Subcutaneous adipose tissue (tissue), 4 donors: Measurements from ENCODE around the gene ISG20. TPM values are rescaled to one million over a fixed set of nuclear protein-coding genes. Genes with fewer than 3 reads are reported as not detected.

Experiments
- CTCF ChIP-seq: fragments of 450-650 bp; IDR thresholded peaks from one replicate; pipeline ENCODE4 v1.5.1; 2016; ENCODE audit warnings: low read depth, mild to moderate bottlenecking, control low read depth, antibody characterized with exemption, moderate library complexity
- total RNA-seq, 4 donors: library from RNA; depleted of rRNA; stranded (reverse); fragments of >200 nt; gene quantifications; one replicate each; pipeline ENCODE4 v1.1.0, GENCODE V29; 2016

The ISG20 gene
- total RNA-seq, 4 donors from 2014 or later = 7.5 to 12.4 (median 9.1) TPM

- no peak for TF ChIP-seq CTCF
Measured at GRCh38 chr15:88688394-88688933, 49.6 kb downstream of the ISG20 start.

GRCh38 chr15:88690331-88690730 is 51.5 kb downstream of the ISG20 start:
- no peak for TF ChIP-seq CTCF

GRCh38 chr15:88693191-88693590 is 54.4 kb downstream of the ISG20 start:
- no peak for TF ChIP-seq CTCF

GRCh38 chr15:88695101-88695500 is 56.3 kb downstream of the ISG20 start:
- TF ChIP-seq CTCF = no peak

GRCh38 chr15:88695691-88696251 is 57.0 kb downstream of the ISG20 start:
- TF ChIP-seq CTCF = no peak

- no peak for TF ChIP-seq CTCF
Measured at GRCh38 chr15:88696254-88696653, 57.4 kb downstream of the ISG20 start.

- no peak for TF ChIP-seq CTCF
Measured at GRCh38 chr15:88697276-88697675, 58.5 kb downstream of the ISG20 start.
